ENCODE data around the gene RALGAPB. TPM values are rescaled to one million over a fixed set of nuclear protein-coding genes. Genes with fewer than 3 reads are reported as not detected.

Gene RALGAPB
- total and polyA plus RNA-seq, 11 donors = 7.6 to 31.4 (median 26.0) TPM

DNA sequence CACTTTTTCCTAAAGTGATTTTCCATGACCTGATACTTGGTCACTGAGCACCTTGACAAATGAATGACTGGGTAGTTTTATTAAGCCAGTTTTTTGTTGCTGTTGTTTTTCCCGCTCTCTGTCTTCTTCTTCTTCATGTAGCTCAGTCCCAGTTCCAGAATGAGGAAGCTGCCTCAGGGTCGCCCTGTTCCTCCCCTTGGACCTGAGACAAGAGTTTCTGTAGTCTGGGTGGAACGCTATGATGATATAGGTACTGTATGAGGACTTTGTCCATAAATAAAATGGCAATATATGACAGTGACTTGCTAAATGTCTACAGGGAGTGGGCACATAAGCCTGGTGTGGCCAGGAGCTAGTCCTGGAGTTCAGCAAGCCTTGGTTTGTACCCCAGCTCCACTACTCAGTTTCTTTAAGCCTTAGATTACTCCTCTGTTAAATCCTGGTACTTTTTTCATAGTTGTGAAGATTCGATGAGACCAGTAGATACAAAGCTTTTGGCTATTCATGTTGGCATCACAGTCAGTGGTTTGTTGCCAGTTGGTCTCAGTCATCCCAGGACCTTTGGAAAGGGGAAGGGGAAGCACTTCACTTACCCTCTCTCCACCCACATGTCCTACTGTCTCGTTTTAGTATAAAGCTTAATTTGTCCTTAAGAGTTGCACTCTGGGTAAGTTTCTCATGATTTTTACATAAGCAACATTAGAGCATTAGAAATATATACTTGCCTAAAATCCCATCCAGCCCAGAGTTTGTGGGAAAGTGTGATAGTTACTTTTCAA is 97.3 kb downstream of the RALGAPB start:
- peaks cover 0 to 4% (median 0%) of the 10 kb centered on the region in 12 donors for H3K4me1 ChIP-seq
- no peak overlapping the region for H3K27ac ChIP-seq
- 83 to 88% (median 85%) methylated on average over 5 of the region's 5 CpGs for WGBS, 4 donors
- H3K4me3 ChIP-seq = no peak overlapping the region
- TF ChIP-seq, protein P1, sequence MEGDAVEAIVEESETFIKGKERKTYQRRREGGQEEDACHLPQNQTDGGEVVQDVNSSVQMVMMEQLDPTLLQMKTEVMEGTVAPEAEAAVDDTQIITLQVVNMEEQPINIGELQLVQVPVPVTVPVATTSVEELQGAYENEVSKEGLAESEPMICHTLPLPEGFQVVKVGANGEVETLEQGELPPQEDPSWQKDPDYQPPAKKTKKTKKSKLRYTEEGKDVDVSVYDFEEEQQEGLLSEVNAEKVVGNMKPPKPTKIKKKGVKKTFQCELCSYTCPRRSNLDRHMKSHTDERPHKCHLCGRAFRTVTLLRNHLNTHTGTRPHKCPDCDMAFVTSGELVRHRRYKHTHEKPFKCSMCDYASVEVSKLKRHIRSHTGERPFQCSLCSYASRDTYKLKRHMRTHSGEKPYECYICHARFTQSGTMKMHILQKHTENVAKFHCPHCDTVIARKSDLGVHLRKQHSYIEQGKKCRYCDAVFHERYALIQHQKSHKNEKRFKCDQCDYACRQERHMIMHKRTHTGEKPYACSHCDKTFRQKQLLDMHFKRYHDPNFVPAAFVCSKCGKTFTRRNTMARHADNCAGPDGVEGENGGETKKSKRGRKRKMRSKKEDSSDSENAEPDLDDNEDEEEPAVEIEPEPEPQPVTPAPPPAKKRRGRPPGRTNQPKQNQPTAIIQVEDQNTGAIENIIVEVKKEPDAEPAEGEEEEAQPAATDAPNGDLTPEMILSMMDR (IDR thresholded peaks at IDR 0.05) = no peak
- TF ChIP-seq POLR2A (IDR thresholded peaks at IDR 0.05) = no peak
- H3K36me3 ChIP-seq = peaks cover 0 to 100% (median 92%) of the 10 kb centered on the region in 9 donors
- ATAC-seq (no peak), DNase-seq (no peak)
- intact Hi-C loops (cut with DNase I) = no loop called here
- H3K27me3 ChIP-seq = no peaks in the 10 kb centered on the region
- no peaks in the 10 kb centered on the region for H3K9me3 ChIP-seq

GRCh38 chr20:38573413-38573812 is 100.8 kb downstream of the RALGAPB start:
- H3K27ac ChIP-seq = no peak overlapping the region
- ATAC-seq (peak in 3 of 4 donors; percentile 24 to 44 (median 42)), DNase-seq (no peak)
- WGBS, 4 donors = 65 to 87% (median 72%) methylated on average over 7 of the region's 7 CpGs
- TF ChIP-seq, protein P1 (IDR thresholded peaks at IDR 0.05) = no peak
- no peak for TF ChIP-seq POLR2A (IDR thresholded peaks at IDR 0.05)
- H3K4me3 ChIP-seq = no peak overlapping the region
- intact Hi-C loops (cut with DNase I) = no loop called here
- H3K36me3 ChIP-seq = peaks cover 0 to 94% (median 78%) of the 10 kb centered on the region in 9 donors
- no peaks in the 10 kb centered on the region for H3K27me3 ChIP-seq
- peaks cover 0 to 4% (median 0%) of the 10 kb centered on the region in 12 donors for H3K4me1 ChIP-seq
- H3K9me3 ChIP-seq = no peaks in the 10 kb centered on the region

DNA sequence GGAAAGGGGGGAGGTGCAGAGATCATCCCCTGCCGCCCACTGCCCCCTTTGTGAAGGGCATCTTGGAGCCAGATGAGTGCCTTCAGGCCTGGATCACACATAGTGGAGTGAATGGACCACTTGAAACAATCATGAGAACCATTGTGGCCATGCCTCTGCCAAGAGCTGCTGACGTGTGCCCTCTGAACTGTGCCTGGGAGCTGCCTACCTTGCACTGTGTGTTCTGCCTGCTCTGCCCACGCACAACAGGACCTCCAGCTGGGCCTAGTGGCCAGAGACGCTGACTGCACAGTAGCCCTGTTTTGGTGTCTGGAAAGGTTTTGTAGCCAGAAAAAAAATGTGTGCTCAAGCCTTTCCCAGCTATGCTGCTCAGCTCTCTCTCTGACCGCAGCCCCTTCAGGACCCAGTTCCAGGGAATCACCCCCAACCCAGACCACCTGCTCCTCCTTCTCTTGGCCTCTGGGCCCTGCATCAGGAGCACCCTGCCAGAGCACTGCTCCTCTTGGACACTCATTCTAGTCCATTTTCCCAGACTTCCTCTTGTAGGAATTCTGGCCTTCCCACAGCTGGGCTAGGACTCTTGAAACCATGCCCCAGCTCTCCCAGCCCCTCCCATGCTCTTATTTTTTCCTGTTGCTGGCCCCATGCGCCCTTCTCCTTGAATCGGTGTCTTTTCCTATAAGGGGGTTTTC is 106.7 kb downstream of the RALGAPB start:
- peaks cover 0 to 31% (median 14%) of the 10 kb centered on the region in 12 donors for H3K4me1 ChIP-seq
- H3K36me3 ChIP-seq = peaks cover 0 to 36% (median 27%) of the 10 kb centered on the region in 9 donors
- ATAC-seq (peak; percentile 75 to 85 (median 82)), DNase-seq (peak in 4 of 5 donors; percentile 33 to 71 (median 50))
- peak overlapping the region in 3 of 12 donors; percentile 7 to 18 (median 8) for H3K27ac ChIP-seq
- no peaks in the 10 kb centered on the region for H3K27me3 ChIP-seq
- 40 to 54% (median 43%) methylated on average over 7 of the region's 7 CpGs for WGBS, 4 donors
- H3K9me3 ChIP-seq = no peaks in the 10 kb centered on the region
- TF ChIP-seq, protein P1 (IDR thresholded peaks at IDR 0.05) = no peak
- TF ChIP-seq POLR2A (IDR thresholded peaks at IDR 0.05) = no peak
- intact Hi-C loops (cut with DNase I) = no loop called here
- no peak overlapping the region for H3K4me3 ChIP-seq

GRCh38 chr20:38579921-38580320 is 107.3 kb downstream of the RALGAPB start:
- 58 to 73% (median 63%) methylated on average over 4 of the region's 4 CpGs for WGBS, 4 donors

More at GRCh38 chr20:38579921-38580320, 107.3 kb downstream of the RALGAPB start:
- ATAC-seq (no peak), DNase-seq (no peak)
- no peak overlapping the region for H3K4me3 ChIP-seq
- no peaks in the 10 kb centered on the region for H3K27me3 ChIP-seq
- peak overlapping the region in 1 of 12 donors; percentile 7 for H3K27ac ChIP-seq
- no peaks in the 10 kb centered on the region for H3K9me3 ChIP-seq
- peaks cover 0 to 30% (median 21%) of the 10 kb centered on the region in 9 donors for H3K36me3 ChIP-seq
- peaks cover 0 to 31% (median 14%) of the 10 kb centered on the region in 12 donors for H3K4me1 ChIP-seq
- TF ChIP-seq, protein P1 (IDR thresholded peaks at IDR 0.05) = no peak
- no peak for TF ChIP-seq POLR2A (IDR thresholded peaks at IDR 0.05)
- intact Hi-C loops (cut with DNase I) = no loop called here

Measured in heart left ventricle (tissue), 16 donors.